ENCODE measurements around the gene COL25A1.

COL25A1 gene

DNA sequence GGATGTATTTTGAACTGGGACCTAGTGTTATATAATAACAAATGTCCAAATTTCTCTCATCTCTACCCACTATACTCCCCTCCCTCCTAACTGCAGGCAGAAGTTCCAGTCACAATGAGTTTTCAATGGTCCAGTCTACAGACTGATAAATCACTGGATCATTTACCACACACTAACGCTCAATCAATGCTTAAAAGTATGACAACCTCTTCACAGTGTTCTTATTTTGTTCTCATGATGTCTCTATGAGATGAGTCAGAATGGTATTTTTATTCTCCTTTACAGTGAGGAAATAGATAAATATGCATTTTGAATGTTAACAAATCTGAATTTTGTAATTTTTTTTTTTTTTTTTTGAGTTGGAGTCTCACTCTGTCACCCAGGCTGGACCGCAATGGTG, 455.9 kb downstream of the COL25A1 start:
- DNase-seq = no peak

DNA sequence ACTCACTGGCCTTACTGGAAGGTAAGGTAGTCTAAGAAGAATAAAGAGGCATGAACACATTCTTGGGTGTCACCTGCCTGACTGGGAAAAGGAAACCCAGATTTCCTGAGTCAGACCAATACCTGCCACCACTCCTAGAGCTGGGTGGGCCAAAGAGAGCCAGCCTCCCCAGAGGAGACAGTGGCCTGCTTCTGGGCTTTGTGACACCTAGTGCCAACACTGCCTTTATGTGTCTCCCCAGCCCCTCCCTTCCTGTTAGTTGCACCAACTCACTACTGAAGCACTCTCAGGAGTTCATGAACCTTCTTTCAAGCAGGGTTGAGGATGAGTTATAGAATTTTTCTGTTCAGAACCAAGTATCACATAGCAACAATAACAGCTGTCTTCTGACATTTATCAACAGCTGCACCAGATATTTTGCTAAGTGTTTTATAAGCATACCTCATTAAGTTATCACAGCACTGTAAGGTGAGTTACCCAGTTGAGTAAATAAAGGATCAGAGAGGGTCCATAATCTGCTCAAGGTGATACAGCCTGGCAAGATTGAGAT, 462.0 kb downstream of the COL25A1 start:
- no peak for DNase-seq

DNA sequence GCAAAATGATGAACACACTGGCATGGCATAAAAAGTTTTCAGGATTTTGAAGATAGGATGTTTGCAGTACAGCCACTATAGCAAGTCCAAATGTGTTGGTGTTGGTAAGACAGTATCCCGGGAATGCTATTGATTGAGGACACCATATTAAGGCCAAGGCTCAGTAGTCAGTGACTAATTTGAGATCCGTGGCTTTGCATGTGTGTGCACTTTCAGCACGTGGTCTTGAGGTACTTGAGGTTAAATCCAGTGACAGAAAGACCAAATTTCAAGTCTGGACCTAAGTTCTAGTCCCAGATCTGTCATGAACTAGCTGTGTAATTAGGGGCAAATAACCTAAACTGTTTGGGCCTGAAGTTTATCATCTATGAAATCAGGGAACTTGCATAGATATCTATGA, 463.1 kb downstream of the COL25A1 start:
- no peak for DNase-seq

DNA sequence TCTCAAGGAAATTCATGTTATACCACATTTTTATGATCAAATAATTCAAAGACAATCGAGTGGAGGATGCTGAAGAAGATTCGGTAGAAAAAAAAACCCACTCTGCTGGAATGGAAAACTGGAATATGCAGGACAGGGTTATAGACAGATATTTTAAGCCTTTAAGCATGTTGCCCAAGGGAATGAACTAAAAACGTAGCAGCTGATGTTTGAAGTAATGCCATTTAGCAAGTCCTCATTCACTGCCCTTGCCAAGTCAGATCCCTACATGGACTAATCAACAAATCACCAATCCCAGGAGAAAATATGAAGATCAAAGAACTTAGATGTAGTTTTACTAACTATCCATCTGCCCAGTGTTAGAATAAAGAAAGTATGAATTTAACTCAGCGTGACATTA, 464.0 kb downstream of the COL25A1 start:
- no peak for DNase-seq

DNA sequence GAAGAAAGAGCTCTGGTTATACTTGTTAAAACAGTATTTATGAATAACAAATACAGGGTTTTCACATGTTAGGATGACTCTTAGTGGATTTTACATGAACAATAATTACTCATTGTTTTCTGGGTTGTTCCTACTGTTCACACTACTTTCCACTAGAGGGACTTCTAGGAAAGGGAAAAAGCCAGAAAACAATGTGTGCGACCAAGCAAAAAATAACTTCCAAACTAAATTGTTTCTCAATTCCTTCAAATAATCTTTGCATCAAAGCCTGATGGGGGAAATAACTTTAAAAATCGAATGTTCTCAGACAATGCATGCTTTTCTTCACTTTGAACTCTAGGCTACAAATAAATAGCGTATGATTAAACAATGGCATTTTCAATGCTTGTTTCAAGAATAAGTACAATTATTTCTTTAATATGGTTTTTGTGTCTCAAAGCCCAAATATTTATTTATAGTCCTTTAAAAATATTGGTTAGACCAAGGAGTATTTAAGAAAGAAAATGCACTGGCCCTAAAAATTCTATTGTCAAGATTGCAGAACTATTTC, 467.5 kb downstream of the COL25A1 start:
- peak in 1 of 2 donors; percentile 4 for DNase-seq

DNA sequence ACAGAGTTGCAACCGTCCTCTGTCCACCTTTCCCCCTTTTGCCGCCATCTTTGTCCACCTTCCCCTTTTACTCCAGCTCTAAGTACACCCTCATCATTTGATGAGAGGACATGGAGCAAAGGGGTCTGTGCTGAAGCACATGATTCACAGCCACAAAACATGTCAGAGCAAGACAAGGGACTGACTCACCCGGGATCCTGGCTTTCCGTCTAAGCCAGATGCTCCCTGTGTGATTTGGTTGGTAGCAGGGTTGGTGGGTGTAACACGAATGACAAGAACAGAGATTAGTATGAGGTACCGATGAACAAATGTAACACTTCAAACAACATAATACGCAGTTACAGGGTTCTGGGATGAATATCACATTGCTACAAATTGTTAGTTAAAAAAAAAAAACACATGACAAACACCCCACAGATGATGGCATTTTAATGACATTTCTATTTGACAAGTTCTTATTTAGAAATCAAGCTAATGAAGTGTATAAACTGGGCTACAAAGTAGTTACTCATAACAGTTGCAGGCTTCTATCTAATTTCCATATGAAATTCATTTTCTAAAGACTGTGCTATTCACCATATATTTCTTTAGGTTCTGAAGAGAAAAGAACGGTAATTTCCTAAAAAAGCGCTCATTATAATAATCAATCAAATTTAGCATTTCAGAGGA, 468.2 kb downstream of the COL25A1 start:
- no peak for DNase-seq

DNA sequence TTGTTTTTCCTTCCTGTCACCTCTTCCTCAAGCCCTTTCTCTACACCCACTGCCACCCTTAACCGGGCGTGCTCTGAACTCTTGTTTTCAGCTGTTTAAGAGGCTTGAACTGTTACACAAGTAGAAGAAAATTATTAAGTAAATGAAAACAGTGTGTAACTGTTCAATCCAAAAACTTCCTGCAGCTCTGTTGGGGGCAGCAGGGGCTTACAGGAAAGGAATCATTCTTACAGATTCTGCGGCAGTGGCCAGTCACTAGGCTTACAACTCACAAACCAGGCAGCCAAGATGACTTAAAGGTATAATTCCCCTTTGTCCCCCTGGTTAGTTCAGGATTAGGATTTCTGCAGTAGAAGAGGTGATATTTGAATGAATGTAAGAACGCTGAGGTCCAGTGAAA, 469.4 kb downstream of the COL25A1 start:
- no peak for DNase-seq

DNA sequence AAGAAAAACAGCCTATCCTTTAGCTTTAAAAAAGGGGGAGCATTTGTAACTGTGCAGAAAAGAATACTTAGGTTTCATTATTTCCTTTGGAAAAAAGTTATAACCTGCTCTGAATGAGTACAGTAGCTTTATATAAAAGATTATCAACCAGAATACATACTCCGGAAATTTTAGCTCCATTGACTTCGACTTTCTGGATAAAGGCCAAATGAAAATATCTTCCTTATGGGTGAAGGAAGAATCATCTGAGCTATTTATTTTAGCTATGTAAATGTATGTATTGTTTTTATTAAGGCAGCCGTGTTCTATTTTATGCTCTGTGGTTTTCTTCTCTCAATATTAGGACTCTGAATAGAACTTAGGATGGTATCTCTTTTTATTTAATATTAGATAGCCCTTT, 470.6 kb downstream of the COL25A1 start:
- DNase-seq = no peak

DNA sequence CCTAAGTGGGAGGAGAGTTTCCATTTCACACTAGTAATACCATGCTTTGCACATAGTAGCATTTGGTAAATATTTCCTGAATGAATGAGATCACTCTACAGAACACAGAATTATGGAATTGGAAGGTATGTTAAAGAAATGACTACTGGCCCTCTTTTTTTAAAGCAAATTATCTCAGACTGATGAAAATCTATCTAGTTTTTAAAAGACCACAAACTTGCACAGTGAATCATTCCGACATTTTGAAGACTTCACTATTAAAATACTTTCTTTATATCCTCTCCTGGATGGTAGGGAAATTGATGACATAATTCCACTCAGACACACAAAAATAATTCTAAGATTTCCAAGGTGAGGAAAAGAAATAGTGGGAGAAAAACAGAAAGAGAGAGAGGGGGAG, 471.2 kb downstream of the COL25A1 start:
- no peak for DNase-seq

DNA sequence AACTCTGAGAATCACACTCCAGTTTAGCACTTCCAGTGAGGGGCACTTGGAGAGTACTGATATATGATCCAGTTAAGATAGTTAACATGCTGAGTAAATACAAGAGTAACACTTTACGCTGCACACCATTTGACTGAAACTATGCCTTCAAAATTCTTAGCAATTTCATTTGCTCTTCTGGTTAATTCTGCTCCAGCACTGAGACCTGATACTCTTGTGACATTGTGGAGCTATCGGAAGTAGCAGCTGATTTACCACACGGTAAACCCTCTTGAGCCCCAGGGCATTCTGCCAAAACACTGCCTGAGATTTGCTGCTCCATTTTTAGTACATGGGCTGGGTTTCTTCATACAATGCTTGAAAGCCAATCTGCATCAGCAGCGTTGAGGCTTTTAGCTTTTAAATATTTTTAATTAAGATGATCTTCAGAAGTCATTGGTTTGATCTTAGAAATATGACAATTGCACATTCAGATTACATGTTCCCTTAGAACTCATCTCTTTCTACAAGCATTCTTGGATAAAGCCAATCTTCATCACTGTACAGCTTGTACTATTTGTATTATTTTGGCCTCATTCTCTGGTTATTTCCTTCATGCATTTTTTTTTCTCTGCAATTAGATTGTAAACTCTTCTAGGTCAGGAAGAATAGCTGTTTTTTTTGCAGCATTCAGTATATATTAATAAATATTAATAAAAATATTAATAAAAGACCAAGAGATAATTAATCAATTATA, 471.8 kb downstream of the COL25A1 start:
- no peak for DNase-seq

DNA sequence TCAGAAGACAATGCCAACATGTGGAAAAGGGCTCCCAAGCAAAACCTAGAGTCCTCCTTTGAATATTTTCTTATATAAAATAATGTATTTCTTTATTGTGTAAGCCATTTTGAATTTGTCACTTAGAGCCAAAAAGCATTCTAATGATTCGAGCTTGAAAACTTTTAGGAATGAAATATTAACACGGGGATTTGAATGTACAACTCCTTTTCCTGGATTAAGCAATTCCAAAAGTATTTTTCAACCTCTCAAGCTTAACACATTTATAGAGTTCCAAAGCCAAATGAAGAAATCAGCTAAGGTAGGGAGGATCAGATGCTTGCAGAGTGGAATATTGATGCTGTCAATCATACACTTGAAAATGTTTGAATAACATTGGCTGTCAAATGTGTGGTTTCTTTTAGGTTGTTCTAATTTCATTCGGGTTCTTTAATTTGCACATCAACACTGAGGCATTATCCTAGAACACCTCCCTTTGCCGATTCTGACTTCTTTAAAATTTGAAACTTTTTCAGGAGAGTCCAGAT, 472.4 kb downstream of the COL25A1 start:
- DNase-seq = no peak

DNA sequence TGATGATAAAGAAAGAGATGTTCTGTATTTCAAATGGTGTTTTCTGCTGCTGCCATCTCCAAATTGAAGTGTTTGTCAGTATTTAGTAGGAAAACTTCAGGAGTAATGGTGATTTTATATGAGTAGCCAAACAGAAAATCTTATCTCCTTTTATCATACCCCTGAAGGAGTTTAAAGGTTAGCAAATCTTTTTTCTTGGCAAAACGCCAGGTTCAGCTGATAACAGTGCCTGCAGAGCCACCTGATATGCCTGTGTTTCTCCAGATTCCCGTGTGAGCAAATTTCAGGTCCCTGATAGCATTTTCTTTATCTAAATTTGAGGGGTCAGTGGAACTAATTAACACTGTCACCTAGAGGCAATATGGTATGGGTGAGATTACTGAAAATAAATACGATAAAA, 473.8 kb downstream of the COL25A1 start:
- DNase-seq = no peak

DNA sequence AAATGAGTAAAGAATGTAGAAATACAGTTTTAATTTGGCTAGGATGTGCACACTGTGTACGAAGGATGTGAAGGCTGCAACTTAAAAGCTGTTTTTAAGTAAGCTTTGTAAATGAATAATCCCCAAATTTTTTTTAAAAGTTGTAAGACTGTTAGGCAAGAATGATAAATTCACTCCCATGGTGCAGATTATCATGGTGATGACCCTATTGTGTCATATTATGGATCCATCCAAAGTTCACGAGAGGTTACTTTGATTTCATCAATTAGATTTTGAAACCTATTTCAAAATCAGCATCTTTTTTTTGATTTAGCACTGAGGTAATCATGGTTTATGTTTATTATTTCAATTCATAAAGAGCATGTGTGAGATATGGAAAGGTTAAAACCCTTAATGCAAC, 476.7 kb downstream of the COL25A1 start:
- no peak for DNase-seq

DNA sequence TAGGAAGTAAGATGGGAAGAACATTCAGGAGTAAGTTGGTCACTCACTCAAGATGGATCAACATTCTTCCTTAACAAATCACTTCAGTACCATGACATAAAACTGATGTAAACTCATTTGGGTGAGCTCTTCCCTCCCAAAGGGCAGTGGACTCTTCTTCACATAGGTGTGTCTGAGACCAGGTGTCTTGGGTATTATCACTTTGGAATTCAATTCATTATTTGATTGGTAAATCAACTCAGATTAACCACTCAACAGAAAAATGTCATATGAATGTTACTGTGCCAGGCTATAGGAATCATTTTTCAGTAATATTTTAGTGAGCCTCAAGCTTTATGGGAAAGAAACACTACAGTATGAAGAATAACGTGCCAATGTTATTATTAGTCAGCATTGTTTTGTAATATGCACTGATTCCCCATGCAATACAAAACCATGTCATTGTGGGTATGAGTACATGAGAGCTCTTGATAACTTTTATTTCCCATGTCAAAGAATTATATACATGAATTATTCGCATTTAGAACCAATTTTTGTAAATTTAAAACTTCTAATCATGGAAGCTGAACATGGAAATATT, 481.0 kb downstream of the COL25A1 start:
- DNase-seq = no peak

DNA sequence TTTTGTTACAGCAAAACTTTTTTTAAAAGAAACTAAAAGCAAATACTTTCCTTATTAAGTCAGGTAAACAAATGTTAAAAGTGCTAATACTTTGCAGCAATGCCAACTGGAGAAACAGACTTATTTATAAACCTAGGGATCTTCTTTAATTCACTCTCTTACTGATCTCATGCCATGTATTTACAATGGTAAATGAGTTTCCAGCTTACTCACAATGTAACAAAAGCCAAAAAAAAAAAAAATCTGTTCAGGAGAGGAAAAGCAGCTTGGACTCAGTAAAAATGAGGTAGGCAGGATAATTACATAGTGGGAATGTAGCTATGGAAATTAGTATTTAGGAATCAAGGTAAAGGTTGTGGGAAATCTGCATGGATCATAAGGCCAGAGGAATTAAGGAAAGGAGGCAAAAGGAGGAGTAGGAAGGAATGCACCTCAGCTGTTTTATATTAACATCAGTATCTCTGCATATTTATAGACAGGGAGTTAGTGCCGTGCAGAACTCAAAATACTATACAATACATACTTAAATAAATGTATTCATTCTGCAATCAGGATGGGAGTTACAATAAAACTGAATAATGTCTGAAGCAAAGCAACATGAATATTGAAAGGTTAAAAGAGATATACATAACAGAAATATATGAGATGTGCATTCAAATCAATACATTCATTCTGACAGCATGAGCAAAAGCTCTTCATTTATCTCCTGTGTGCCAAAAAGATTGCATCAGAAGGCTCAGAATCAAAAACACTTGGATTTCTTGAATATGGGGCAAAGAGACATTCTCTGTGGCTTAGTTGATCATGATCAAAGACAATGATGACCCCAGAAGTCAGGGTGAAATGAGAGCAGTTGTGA, 481.7 kb downstream of the COL25A1 start:
- DNase-seq = no peak

DNA sequence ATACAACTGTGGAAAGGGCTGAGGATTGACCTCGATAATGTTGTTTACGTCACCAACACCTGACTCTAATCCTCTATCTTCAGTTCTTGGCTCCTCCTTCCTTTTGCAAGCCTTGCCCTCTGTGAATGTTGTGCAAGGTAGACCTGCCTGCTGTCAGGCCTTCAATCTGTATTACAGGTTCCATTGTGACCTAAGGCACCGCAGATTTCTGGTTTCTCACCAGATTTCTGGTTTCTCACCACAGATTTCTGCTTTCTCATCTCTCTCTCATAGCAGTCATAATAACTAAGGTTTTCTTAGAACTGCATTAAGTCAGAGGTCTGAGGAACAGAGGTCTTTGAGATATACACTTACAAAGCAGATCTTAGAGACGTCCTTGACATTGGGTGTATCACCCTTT, 488.1 kb downstream of the COL25A1 start:
- DNase-seq = no peak

DNA sequence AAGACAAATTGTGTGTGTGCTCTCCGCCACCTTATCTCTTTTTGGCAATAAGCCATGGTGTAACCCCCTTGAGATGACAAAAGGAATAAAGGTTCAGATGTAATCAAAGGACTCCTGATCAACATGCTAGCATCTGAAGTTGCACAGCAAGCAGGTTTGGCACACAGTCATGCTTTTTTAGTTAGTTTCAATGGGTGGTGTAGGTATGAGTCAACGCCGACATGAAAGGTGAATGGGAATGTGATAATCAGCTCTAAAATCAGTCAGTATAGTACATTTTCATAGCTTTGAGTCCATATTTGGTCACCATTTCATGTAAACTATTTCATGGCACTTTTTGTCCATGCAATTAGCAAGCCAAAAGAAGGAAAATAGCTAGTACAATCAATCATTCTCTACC, 489.2 kb downstream of the COL25A1 start:
- no peak for DNase-seq

DNA sequence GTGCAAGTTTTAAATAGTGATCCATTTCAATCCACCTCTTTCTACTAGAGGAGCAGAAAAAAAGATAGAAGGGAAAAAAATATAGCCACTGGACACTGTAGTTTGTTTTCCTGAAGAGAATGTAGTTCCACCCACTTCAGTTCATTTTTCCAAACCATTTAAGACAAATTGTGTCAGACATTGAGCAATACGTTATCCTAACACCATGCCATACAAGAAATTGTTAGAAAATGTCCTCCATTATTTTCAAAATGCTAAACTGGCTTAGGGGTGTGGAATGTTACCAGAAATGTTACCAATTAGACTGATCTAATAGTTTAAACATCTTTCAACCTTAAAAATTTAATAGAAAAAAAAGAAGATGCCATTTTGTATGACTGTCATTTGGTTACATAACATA, 491.0 kb downstream of the COL25A1 start:
- no peak for DNase-seq

DNA sequence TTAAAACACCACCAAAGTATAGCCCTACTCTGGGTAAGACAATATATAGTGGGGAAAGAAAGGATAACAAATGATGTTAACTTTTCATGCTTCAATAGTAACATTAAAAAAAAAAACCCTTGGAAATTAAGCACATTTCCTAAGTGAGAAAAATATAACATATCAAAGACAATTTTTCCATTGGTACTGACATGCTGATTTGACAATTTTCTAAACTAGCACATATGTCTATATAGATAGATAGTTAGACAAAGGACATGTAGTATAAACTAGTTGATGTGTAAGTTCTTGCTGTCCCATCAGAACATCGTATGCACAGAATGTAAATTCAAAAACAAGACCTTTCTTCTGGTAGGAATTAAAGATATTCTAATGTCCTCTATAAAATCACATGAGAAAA, 492.4 kb downstream of the COL25A1 start:
- DNase-seq = no peak

DNA sequence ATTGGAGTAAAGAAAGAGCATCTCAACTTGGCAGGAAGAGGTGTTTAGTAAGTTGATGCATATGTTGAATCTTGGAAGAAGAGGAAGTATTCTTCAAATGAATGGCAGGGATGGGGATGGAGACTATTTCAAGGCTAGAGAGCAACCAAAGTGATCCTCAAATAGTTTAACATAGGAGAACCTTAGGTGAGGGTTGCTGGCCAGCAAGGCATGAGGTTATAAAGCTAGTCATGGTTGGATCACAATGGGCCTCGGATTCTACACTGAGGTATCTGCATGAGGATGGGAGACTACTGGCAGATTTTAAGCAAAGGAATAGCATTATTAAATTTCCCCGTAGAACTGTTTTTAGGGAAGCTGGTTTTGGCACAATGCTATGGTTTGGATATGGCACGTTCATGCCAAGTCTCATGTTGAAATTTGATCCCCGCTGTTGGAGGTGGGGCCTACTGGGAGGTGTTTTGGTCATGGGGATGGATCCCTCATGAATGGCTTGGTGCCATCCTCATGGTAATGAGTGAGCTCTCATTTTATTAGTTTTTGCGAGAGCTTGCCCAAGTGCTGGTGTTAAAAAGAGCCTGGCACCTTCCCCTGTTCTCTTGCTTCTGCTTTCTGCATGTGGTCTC, 497.7 kb downstream of the COL25A1 start:
- DNase-seq = no peak

DNA sequence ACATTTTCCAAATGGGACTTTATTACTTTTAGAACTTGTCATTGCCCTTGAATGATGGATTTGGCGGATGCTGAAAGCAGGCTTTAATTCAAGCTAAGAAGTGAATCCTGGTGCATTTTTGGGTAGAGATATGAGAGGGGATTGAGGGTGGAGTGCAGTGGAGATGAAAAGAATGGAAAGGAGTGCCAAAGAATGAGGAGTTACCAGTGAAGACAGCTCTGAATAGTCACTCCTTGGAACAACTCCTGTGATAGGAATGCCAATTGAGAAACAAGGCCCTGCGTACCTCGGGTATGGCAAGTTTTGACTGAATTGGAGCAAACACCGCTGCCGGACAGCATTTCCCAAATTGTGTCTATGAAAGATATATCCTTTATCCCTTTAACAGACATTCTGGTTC, 503.2 kb downstream of the COL25A1 start:
- no peak for DNase-seq

DNA sequence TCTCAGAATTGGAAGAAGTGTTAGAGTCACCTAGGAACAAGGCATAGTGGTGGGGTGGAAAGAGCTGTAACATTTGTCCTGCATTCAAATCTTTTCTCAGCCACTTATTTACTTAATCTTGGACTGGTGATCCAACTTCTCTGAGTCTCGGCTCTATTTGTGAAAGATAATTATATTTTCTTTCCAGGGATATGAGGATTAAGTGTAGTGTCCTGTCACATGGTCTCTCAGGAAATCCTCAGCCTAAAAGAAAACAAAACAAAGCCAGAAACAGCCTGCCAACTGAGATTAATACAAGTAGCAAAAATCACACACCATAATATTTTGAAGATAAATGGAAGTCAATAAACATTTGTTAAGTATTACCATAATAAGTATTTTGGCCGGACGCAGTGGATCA, 506.3 kb downstream of the COL25A1 start:
- no peak for DNase-seq

Data from CD4-positive, alpha-beta T cell treated with Interleukin-1 beta for 1 hour (primary cell).